Stimulated activated CD4-positive, alpha-beta T cell treated with anti-CD3 and anti-CD28 coated beads, Interleukin-15, amount 100 ng/mL, for 1 hour (primary cell): ENCODE measurements around the gene SPEG.

Experiments
- DNase-seq, 2 donors: peaks; one replicate each; pipeline ENCODE4 v3.0.0-alpha.2; 2020; ENCODE audit warnings: low read depth in 1 of 2, low spot score in 1 of 2

Gene SPEG

GRCh38 chr2:219475697-219476651, 41.3 kb downstream of the SPEG start:
- DNase-seq, result peak in 1 of 2 donors; percentile 53

GRCh38 chr2:219476652-219477151, 42.1 kb downstream of the SPEG start:
- DNase-seq, result no peak

GRCh38 chr2:219477179-219477578, 42.5 kb downstream of the SPEG start:
- DNase-seq, result no peak

GRCh38 chr2:219477815-219478214, 43.2 kb downstream of the SPEG start:
- no peak for DNase-seq

- no peak for DNase-seq
Observed at GRCh38 chr2:219478916-219479315, 44.3 kb downstream of the SPEG start.

- DNase-seq, result no peak
Observed at GRCh38 chr2:219480004-219480403, 45.4 kb downstream of the SPEG start.

GRCh38 chr2:219482674-219483405, 48.2 kb downstream of the SPEG start:
- DNase-seq, result no peak

- no peak for DNase-seq
Observed at GRCh38 chr2:219483451-219484342, 49.1 kb downstream of the SPEG start.

- DNase-seq, result peak in 1 of 2 donors; percentile 5
Observed at GRCh38 chr2:219484343-219485200, 49.9 kb downstream of the SPEG start.

GRCh38 chr2:219485201-219485580, 50.5 kb downstream of the SPEG start:
- no peak for DNase-seq

- DNase-seq, result no peak
Observed at GRCh38 chr2:219486380-219486959, 51.8 kb downstream of the SPEG start.

- DNase-seq, result no peak
Observed at GRCh38 chr2:219488149-219488843, 53.7 kb downstream of the SPEG start.

- DNase-seq, result no peak
Observed at GRCh38 chr2:219488844-219489194, 54.2 kb downstream of the SPEG start.

GRCh38 chr2:219489315-219489714, 54.7 kb downstream of the SPEG start:
- DNase-seq, result no peak

- no peak for DNase-seq
Observed at GRCh38 chr2:219490186-219490585, 55.5 kb downstream of the SPEG start.

- DNase-seq, result no peak
Observed at GRCh38 chr2:219490600-219491130, 56.0 kb downstream of the SPEG start.

- no peak for DNase-seq
Observed at GRCh38 chr2:219491278-219491963, 56.8 kb downstream of the SPEG start.

- DNase-seq, result no peak
Observed at GRCh38 chr2:219492575-219492974, 57.9 kb downstream of the SPEG start.
